ENCODE measurements around the gene ACTG1. TPM values are rescaled to one million over a fixed set of nuclear protein-coding genes. Genes with fewer than 3 reads are reported as not detected.
A peak's percentile ranks its signal among the peaks of the same experiment; 100 is the strongest.

Gene ACTG1
- total and polyA plus RNA-seq, 2 of the 13 experiments (the other 11 are each of a cell fraction or from before 2014, with no cell fraction given) = 973 to 1,138 TPM

DNA sequence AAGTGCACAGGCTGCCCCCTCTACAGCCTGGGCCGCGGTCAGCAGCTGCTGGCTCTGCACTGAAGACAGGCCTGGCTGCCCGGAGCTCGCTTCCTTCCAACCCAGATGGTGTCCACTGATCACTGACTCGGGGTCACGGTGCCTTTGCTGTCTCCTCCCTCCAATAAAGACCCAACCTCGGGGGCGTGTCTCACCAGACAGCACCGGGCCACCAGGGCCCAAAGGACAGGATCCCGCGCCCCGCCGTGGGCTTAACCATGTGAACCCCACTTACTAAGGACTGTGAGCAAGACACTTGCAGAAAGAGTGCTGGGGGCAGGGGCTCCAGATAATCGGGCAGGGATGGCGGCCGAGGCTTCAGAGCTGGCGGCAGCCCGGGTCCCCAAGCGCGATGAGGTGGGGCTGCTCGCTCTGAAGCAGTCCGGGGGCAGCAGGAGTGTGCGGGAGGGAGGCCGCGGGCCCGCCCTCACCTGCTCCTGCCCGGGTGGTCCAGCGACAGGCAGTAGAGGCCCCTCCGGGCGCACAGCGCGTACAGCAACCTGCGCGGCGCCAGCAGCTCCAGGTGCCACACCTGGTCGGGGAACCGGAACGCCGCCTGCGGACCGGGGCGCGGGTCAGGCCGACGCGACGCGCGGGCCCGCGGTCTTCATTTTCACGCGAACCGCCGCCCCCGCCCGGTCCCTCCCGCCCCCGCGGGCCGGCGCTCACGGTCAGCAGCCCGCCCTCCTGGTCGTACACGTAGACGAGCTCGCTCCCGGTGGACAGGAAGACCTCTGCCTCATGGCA, 39.1 kb upstream of the ACTG1 start (continued):
- TF ChIP-seq YEATS4 (CRISPR knock-in tag; IDR thresholded peaks at IDR 0.05; ENCODE audit: borderline replicate concordance) (no peak), MZF1 (CRISPR knock-in tag; IDR thresholded peaks at IDR 0.05; ENCODE audit: borderline replicate concordance) (peak; percentile 60; the same call in 1 of the 2 replicates), ZNF337 (CRISPR knock-in tag; IDR thresholded peaks at IDR 0.05; ENCODE audit: borderline replicate concordance, low read depth) (no peak), ZNF672 (CRISPR knock-in tag; IDR thresholded peaks at IDR 0.05) (no peak), GATA4 (IDR thresholded peaks at IDR 0.05; ENCODE audit: borderline replicate concordance, low read depth) (no peak), GATAD1 (CRISPR knock-in tag; IDR thresholded peaks at IDR 0.05) (peak; percentile 51), ZNF329 (CRISPR knock-in tag; IDR thresholded peaks at IDR 0.05; ENCODE audit: low read depth) (no peak), ATF1 (CRISPR knock-in tag; IDR thresholded peaks at IDR 0.05) (no peak), PRMT3 (CRISPR knock-in tag; IDR thresholded peaks at IDR 0.05; ENCODE audit: borderline replicate concordance, low read depth) (no peak), ZBTB8A (CRISPR knock-in tag; IDR thresholded peaks at IDR 0.05; ENCODE audit: borderline replicate concordance, low read depth) (no peak), MEIS1 (CRISPR knock-in tag; IDR thresholded peaks at IDR 0.05; ENCODE audit: borderline replicate concordance) (peak; percentile 64; the same call in 1 of the 2 replicates), XBP1 (CRISPR knock-in tag; IDR thresholded peaks at IDR 0.05) (no peak)
- TF ChIP-seq, protein P1, sequence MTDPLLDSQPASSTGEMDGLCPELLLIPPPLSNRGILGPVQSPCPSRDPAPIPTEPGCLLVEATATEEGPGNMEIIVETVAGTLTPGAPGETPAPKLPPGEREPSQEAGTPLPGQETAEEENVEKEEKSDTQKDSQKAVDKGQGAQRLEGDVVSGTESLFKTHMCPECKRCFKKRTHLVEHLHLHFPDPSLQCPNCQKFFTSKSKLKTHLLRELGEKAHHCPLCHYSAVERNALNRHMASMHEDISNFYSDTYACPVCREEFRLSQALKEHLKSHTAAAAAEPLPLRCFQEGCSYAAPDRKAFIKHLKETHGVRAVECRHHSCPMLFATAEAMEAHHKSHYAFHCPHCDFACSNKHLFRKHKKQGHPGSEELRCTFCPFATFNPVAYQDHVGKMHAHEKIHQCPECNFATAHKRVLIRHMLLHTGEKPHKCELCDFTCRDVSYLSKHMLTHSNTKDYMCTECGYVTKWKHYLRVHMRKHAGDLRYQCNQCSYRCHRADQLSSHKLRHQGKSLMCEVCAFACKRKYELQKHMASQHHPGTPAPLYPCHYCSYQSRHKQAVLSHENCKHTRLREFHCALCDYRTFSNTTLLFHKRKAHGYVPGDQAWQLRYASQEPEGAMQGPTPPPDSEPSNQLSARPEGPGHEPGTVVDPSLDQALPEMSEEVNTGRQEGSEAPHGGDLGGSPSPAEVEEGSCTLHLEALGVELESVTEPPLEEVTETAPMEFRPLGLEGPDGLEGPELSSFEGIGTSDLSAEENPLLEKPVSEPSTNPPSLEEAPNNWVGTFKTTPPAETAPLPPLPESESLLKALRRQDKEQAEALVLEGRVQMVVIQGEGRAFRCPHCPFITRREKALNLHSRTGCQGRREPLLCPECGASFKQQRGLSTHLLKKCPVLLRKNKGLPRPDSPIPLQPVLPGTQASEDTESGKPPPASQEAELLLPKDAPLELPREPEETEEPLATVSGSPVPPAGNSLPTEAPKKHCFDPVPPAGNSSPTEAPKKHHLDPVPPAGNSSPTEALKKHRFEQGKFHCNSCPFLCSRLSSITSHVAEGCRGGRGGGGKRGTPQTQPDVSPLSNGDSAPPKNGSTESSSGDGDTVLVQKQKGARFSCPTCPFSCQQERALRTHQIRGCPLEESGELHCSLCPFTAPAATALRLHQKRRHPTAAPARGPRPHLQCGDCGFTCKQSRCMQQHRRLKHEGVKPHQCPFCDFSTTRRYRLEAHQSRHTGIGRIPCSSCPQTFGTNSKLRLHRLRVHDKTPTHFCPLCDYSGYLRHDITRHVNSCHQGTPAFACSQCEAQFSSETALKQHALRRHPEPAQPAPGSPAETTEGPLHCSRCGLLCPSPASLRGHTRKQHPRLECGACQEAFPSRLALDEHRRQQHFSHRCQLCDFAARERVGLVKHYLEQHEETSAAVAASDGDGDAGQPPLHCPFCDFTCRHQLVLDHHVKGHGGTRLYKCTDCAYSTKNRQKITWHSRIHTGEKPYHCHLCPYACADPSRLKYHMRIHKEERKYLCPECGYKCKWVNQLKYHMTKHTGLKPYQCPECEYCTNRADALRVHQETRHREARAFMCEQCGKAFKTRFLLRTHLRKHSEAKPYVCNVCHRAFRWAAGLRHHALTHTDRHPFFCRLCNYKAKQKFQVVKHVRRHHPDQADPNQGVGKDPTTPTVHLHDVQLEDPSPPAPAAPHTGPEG (CRISPR knock-in tag; IDR thresholded peaks at IDR 0.05) = no peak
- TF ChIP-seq, protein P2, sequence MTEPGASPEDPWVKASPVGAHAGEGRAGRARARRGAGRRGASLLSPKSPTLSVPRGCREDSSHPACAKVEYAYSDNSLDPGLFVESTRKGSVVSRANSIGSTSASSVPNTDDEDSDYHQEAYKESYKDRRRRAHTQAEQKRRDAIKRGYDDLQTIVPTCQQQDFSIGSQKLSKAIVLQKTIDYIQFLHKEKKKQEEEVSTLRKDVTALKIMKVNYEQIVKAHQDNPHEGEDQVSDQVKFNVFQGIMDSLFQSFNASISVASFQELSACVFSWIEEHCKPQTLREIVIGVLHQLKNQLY (CRISPR knock-in tag; IDR thresholded peaks at IDR 0.05) = no peak
- TF ChIP-seq, protein P3, sequence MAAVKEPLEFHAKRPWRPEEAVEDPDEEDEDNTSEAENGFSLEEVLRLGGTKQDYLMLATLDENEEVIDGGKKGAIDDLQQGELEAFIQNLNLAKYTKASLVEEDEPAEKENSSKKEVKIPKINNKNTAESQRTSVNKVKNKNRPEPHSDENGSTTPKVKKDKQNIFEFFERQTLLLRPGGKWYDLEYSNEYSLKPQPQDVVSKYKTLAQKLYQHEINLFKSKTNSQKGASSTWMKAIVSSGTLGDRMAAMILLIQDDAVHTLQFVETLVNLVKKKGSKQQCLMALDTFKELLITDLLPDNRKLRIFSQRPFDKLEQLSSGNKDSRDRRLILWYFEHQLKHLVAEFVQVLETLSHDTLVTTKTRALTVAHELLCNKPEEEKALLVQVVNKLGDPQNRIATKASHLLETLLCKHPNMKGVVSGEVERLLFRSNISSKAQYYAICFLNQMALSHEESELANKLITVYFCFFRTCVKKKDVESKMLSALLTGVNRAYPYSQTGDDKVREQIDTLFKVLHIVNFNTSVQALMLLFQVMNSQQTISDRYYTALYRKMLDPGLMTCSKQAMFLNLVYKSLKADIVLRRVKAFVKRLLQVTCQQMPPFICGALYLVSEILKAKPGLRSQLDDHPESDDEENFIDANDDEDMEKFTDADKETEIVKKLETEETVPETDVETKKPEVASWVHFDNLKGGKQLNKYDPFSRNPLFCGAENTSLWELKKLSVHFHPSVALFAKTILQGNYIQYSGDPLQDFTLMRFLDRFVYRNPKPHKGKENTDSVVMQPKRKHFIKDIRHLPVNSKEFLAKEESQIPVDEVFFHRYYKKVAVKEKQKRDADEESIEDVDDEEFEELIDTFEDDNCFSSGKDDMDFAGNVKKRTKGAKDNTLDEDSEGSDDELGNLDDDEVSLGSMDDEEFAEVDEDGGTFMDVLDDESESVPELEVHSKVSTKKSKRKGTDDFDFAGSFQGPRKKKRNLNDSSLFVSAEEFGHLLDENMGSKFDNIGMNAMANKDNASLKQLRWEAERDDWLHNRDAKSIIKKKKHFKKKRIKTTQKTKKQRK (IDR thresholded peaks at IDR 0.05; ENCODE audit: low read length) = no peak
- TF ChIP-seq, protein P4, sequence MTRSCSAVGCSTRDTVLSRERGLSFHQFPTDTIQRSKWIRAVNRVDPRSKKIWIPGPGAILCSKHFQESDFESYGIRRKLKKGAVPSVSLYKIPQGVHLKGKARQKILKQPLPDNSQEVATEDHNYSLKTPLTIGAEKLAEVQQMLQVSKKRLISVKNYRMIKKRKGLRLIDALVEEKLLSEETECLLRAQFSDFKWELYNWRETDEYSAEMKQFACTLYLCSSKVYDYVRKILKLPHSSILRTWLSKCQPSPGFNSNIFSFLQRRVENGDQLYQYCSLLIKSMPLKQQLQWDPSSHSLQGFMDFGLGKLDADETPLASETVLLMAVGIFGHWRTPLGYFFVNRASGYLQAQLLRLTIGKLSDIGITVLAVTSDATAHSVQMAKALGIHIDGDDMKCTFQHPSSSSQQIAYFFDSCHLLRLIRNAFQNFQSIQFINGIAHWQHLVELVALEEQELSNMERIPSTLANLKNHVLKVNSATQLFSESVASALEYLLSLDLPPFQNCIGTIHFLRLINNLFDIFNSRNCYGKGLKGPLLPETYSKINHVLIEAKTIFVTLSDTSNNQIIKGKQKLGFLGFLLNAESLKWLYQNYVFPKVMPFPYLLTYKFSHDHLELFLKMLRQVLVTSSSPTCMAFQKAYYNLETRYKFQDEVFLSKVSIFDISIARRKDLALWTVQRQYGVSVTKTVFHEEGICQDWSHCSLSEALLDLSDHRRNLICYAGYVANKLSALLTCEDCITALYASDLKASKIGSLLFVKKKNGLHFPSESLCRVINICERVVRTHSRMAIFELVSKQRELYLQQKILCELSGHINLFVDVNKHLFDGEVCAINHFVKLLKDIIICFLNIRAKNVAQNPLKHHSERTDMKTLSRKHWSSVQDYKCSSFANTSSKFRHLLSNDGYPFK (CRISPR knock-in tag; IDR thresholded peaks at IDR 0.05; ENCODE audit: borderline replicate concordance) = no peak
